DOHH2 (cell line): ENCODE data around the gene MRPL58.
"Not testable (repeated sequence)": the region's sequence is repeated elsewhere in the genome, so short reads cannot be mapped to it uniquely, and the experiment has no call there.

Experiments
- H3F3A ChIP-seq: fragments of 200-600 bp; sonication (generic), shearing (Covaris generic); 2 replicates; pipeline ENCODE4 v1.6.0; 2016; ENCODE audit warnings: antibody characterized with exemption, mild to moderate bottlenecking; ENCODE audit not compliant: control insufficient read depth, insufficient read depth
- H3K27ac ChIP-seq: fragments of 200-600 bp; sonication (generic); 2 replicates; pipeline ENCODE4 v1.5.1; 2014; ENCODE audit warnings: low read depth, mild to moderate bottlenecking, low read length, moderate library complexity
- H3K27me3 ChIP-seq: fragments of 200-600 bp; sonication (generic); 2 replicates; pipeline ENCODE4 v1.6.1; 2014; ENCODE audit warnings: mild to moderate bottlenecking, low read length, mixed read lengths; ENCODE audit not compliant: control insufficient read depth
- H3K36me3 ChIP-seq: fragments of 200-600 bp; sonication (generic); 2 replicates; pipeline ENCODE4 v1.6.1; 2014; ENCODE audit warnings: mild to moderate bottlenecking, low read length, moderate library complexity, mixed read lengths; ENCODE audit not compliant: control insufficient read depth
- H3K4me1 ChIP-seq: fragments of 200-600 bp; sonication (generic); 2 replicates; pipeline ENCODE4 v1.6.1; 2014; ENCODE audit warnings: mild to moderate bottlenecking, low read length, mixed read lengths; ENCODE audit not compliant: control insufficient read depth
- H3K4me2 ChIP-seq: fragments of 200-600 bp; sonication (generic); 2 replicates; pipeline ENCODE4 v1.6.0; 2014; ENCODE audit warnings: mild to moderate bottlenecking, low read length, moderate library complexity
- H3K4me3 ChIP-seq: fragments of 200-600 bp; sonication (generic); 2 replicates; pipeline ENCODE4 v1.5.1; 2014; ENCODE audit warnings: mild to moderate bottlenecking, low read length, mixed read lengths
- H3K79me2 ChIP-seq: fragments of 200-600 bp; sonication (generic); 2 replicates; pipeline ENCODE4 v1.6.1; 2014; ENCODE audit warnings: mild to moderate bottlenecking, low read length, mixed read lengths; ENCODE audit not compliant: control insufficient read depth
- H3K9me2 ChIP-seq: fragments of 200-600 bp; sonication (generic); replicated peaks from 2 replicates; pipeline ENCODE4 v1.6.1; 2014; ENCODE audit warnings: mild to moderate bottlenecking, low read length, mixed read lengths; ENCODE audit not compliant: control insufficient read depth
- H3K9me3 ChIP-seq: fragments of 200-600 bp; sonication (generic); 2 replicates; pipeline ENCODE4 v1.6.1; 2014; ENCODE audit warnings: antibody characterized with exemption, low read length, mixed read lengths; ENCODE audit not compliant: control insufficient read depth, insufficient read depth
- H4K20me1 ChIP-seq: fragments of 200-600 bp; sonication (generic); 2 replicates; pipeline ENCODE4 v1.6.0; 2014; ENCODE audit warnings: low read depth, mild to moderate bottlenecking, antibody characterized with exemption, low read length, moderate library complexity; ENCODE audit not compliant: control insufficient read depth, insufficient read depth
- EZH2phosphoT487 ChIP-seq: fragments of 200-600 bp; sonication (generic); IDR thresholded peaks from 2 replicates; pipeline ENCODE4 v1.6.1; 2017; ENCODE audit warnings: borderline replicate concordance, mild to moderate bottlenecking, antibody characterized with exemption, low read length, moderate library complexity, mixed read lengths
- TF ChIP-seq, protein P1 (sequence below): fragments of 200-600 bp; sonication (generic); IDR thresholded peaks from one replicate; pipeline ENCODE4 v1.5.1; 2014; ENCODE audit warnings: antibody characterized with exemption, mild to moderate bottlenecking, low read depth, low read length; ENCODE audit not compliant: poor library complexity, severe bottlenecking

MRPL58 gene

DNA sequence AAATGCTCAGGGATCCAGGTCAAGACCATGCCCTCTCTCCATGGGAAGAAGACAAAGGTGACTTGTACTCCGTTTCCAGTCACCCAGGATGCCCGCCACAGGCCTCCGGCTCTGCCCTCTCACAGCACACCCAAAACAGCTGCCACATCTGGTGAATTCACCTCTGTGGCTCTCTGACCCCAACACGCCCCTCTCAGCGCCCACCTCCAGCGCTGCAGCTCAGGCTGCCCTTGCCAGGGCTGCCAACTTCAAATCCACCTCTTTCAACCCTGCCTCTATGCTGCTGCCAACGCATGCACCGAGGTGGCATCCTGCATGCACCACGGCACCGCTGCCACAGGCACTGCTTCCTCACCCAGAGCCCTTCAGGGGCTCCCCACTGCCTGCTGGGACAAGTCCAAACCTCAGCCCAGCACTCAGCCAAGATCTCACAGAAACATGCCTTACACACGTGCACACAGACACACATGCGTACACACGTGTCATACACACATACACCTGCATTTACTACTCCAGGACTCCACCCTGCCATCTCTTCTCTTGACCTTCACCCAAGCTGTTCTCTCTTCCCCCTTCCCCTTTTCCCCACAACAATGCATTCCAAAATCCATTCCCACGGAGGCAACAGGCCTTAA is 47.4 kb upstream of the MRPL58 start:
- H3K27ac ChIP-seq = no peak overlapping the region
- no peak for TF ChIP-seq EZH2phosphoT487
- TF ChIP-seq, protein P1, sequence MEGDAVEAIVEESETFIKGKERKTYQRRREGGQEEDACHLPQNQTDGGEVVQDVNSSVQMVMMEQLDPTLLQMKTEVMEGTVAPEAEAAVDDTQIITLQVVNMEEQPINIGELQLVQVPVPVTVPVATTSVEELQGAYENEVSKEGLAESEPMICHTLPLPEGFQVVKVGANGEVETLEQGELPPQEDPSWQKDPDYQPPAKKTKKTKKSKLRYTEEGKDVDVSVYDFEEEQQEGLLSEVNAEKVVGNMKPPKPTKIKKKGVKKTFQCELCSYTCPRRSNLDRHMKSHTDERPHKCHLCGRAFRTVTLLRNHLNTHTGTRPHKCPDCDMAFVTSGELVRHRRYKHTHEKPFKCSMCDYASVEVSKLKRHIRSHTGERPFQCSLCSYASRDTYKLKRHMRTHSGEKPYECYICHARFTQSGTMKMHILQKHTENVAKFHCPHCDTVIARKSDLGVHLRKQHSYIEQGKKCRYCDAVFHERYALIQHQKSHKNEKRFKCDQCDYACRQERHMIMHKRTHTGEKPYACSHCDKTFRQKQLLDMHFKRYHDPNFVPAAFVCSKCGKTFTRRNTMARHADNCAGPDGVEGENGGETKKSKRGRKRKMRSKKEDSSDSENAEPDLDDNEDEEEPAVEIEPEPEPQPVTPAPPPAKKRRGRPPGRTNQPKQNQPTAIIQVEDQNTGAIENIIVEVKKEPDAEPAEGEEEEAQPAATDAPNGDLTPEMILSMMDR = no peak

DNA sequence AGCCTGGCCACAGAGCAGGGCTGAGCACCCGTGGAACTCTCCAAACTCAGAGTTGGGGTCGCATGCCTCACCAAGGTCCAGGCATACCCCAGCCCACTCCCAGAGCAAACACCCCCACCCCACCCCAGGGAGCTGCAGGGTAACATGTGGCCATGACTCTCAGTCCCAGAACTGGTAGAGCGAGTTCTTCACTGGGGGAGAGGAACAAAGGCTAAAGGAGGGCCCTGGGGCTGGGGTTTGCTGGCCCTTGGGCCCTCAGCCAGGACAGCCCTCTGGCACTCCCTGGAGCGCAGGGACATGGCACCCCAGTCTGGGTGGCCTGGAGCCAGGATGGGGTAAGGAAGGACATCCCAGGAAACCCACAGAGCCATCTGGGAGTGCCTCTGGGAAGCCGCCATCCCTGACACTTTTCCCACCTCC is 44.1 kb upstream of the MRPL58 start:
- H3K27ac ChIP-seq = no peak overlapping the region

More for the DNA sequence above, 47.4 kb upstream of the MRPL58 start:
- Histone ChIP-seq H3K36me3 (no peaks in the 10 kb centered on the region), H3K79me2 (no peaks in the 10 kb centered on the region), H3K27me3 (peaks cover 3% of the 10 kb centered on the region; the same call in 1 of the 2 replicates), H3K9me3 (no peaks in the 10 kb centered on the region), H4K20me1 (no peaks in the 10 kb centered on the region), H3K4me2 (no peak overlapping the region), H3F3A (no peaks in the 10 kb centered on the region), H3K4me1 (peaks cover 9% of the 10 kb centered on the region), H3K4me3 (no peak overlapping the region), H3K9me2 (no peaks in the 10 kb centered on the region)

DNA sequence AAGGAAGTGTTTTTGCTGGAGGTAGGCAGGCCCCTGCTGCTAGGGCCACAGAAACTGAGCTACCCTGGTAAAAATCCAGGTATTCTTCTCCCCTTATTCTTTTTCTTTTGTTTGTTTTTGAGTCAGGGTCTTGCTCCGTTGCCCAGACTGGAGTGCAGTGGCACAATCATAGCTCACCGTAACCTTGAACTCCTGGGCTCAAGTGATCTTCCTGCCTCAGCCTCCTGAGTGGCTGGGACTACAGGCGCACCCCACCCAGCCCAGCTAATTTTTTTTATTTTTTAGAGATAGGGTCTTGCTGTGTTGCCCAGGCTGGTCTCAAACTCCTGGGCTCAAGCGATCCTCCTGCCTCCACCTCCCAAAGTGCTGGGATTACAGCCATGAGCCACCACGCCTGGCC is 43.0 kb upstream of the MRPL58 start:
- not testable (repeated sequence) for H3K36me3 ChIP-seq, H3K4me3 ChIP-seq, H3K4me1 ChIP-seq, H3K79me2 ChIP-seq, H3K9me2 ChIP-seq, H4K20me1 ChIP-seq, H3K27ac ChIP-seq, H3K4me2 ChIP-seq, H3F3A ChIP-seq, H3K9me3 ChIP-seq
- peaks cover 29% of the 10 kb centered on the region for H3K27me3 ChIP-seq

More for the DNA sequence above, 44.1 kb upstream of the MRPL58 start:
- Histone ChIP-seq H3K4me3 (no peak overlapping the region), H3K4me2 (no peak overlapping the region), H3K9me2 (no peaks in the 10 kb centered on the region), H4K20me1 (no peaks in the 10 kb centered on the region), H3K36me3 (no peaks in the 10 kb centered on the region), H3K27me3 (peaks cover 26% of the 10 kb centered on the region), H3K79me2 (no peaks in the 10 kb centered on the region), H3F3A (no peaks in the 10 kb centered on the region), H3K4me1 (peaks cover 6% of the 10 kb centered on the region), H3K9me3 (no peaks in the 10 kb centered on the region)
- TF ChIP-seq, protein P1 = no peak
- TF ChIP-seq EZH2phosphoT487 = no peak

DNA sequence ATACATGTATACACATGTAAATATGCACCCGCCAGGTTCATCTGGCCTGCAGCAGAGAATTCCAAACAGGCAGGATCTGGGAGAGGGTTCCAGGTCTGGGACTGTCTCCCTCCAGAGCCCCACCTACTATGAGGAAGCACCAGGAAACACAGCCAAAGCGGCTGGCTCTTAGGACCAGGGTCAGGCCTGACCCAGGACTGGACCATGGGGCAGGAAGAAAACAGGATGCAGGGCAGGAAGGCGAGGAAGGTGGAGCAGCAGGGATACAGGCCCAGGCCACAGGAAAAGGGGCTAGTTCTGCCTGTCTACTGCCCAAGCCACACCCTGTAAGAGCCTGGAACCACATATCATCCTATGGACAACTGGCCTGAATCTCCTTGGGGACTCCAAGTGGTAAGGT is 42.1 kb upstream of the MRPL58 start:
- Histone ChIP-seq H3K9me3 (no peaks in the 10 kb centered on the region), H3K79me2 (no peaks in the 10 kb centered on the region), H3K27me3 (peaks cover 33% of the 10 kb centered on the region), H3K27ac (no peak overlapping the region), H3K9me2 (no peaks in the 10 kb centered on the region), H3K4me2 (no peak overlapping the region), H3K36me3 (no peaks in the 10 kb centered on the region), H4K20me1 (no peaks in the 10 kb centered on the region), H3K4me1 (peaks cover 6% of the 10 kb centered on the region), H3F3A (no peaks in the 10 kb centered on the region), H3K4me3 (no peak overlapping the region)
- TF ChIP-seq EZH2phosphoT487 = no peak
- TF ChIP-seq, protein P1 = no peak
